ENCODE data around the gene SUSD6. TPM values are rescaled to one million over a fixed set of nuclear protein-coding genes. Genes with fewer than 3 reads are reported as not detected.
A peak's percentile ranks its signal among the peaks of the same experiment; 100 is the strongest.

The SUSD6 gene
- total RNA-seq, 4 donors from 2014 or later = 33.8 to 125 (median 113) TPM

GRCh38 chr14:69711065-69711464 is 99.7 kb downstream of the SUSD6 start:
- H3K36me3 ChIP-seq = peaks cover 0 to 65% (median 0%) of the 10 kb centered on the region in 3 donors
- peak in 2 of 3 donors; percentile 74 for DNase-seq
- H3K27me3 ChIP-seq = no peaks in the 10 kb centered on the region
- peak overlapping the region in 3 of 4 donors; percentile 48 to 70 (median 66) for H3K27ac ChIP-seq
- no peaks in the 10 kb centered on the region for H3K9me3 ChIP-seq
- no peak overlapping the region for H3K4me3 ChIP-seq
- H3K4me1 ChIP-seq = peaks cover 0 to 53% (median 3%) of the 10 kb centered on the region in 4 donors
- TF ChIP-seq CTCF (IDR thresholded peaks at IDR 0.05) = no peak

GRCh38 chr14:69711477-69711876 is 100.1 kb downstream of the SUSD6 start:
- H3K27ac ChIP-seq = peak overlapping the region; percentile 34 to 70 (median 57)
- TF ChIP-seq POLR2A (IDR thresholded peaks at IDR 0.05) = no peak
- H3K27me3 ChIP-seq = no peaks in the 10 kb centered on the region
- H3K4me3 ChIP-seq = no peak overlapping the region
- H3K4me1 ChIP-seq = peaks cover 0 to 53% (median 3%) of the 10 kb centered on the region in 4 donors
- H3K9me3 ChIP-seq = no peaks in the 10 kb centered on the region
- H3K36me3 ChIP-seq = peaks cover 0 to 61% (median 0%) of the 10 kb centered on the region in 3 donors
- DNase-seq = no peak

- Histone ChIP-seq H3K36me3 (peaks cover 0 to 56% (median 0%) of the 10 kb centered on the region in 3 donors), H3K27me3 (no peaks in the 10 kb centered on the region), H3K27ac (peak overlapping the region; percentile 34 to 70 (median 57)), H3K9me3 (no peaks in the 10 kb centered on the region), H3K4me1 (peaks cover 0 to 58% (median 3%) of the 10 kb centered on the region in 4 donors), H3K4me3 (no peak overlapping the region)
- peak in 1 of 3 donors; percentile 49 for DNase-seq
- TF ChIP-seq CTCF (IDR thresholded peaks at IDR 0.05) (no peak), POLR2A (IDR thresholded peaks at IDR 0.05) (no peak)
These were observed 100.6 kb downstream of the SUSD6 start for GRCh38 chr14:69711881-69712560.

- H3K27me3 ChIP-seq = no peaks in the 10 kb centered on the region
- no peaks in the 10 kb centered on the region for H3K9me3 ChIP-seq
- TF ChIP-seq CTCF (IDR thresholded peaks at IDR 0.05) (no peak), POLR2A (IDR thresholded peaks at IDR 0.05) (no peak)
- H3K36me3 ChIP-seq = peaks cover 0 to 50% (median 0%) of the 10 kb centered on the region in 3 donors
- no peak overlapping the region for H3K4me3 ChIP-seq
- peaks cover 0 to 58% (median 3%) of the 10 kb centered on the region in 4 donors for H3K4me1 ChIP-seq
- peak in 2 of 3 donors; percentile 77 to 78 for DNase-seq
- peak overlapping the region; percentile 24 to 70 (median 46) for H3K27ac ChIP-seq
These were observed 101.2 kb downstream of the SUSD6 start for GRCh38 chr14:69712599-69713088.

GRCh38 chr14:69713209-69713781 is 101.9 kb downstream of the SUSD6 start:
- peak in 1 of 3 donors; percentile 45 for DNase-seq
- Histone ChIP-seq H3K36me3 (peaks cover 0 to 45% (median 0%) of the 10 kb centered on the region in 3 donors), H3K4me1 (peaks cover 0 to 58% (median 3%) of the 10 kb centered on the region in 4 donors)

More at GRCh38 chr14:69713209-69713781, 101.9 kb downstream of the SUSD6 start:
- Histone ChIP-seq H3K27me3 (no peaks in the 10 kb centered on the region), H3K9me3 (no peaks in the 10 kb centered on the region), H3K4me3 (no peak overlapping the region), H3K27ac (peak overlapping the region; percentile 24 to 70 (median 46))
- TF ChIP-seq CTCF (IDR thresholded peaks at IDR 0.05) = peak in 2 of 6 experiments; percentile 17 to 18
- TF ChIP-seq POLR2A (IDR thresholded peaks at IDR 0.05) = no peak
